NCI-H1092 (cell line): ENCODE measurements around the gene ATG7.
"Not testable (repeated sequence)": the region's sequence is repeated elsewhere in the genome, so short reads cannot be mapped to it uniquely, and the experiment has no call there.

Experiments used
- DNase-seq: peaks from one replicate; lab custom pipeline; 2025; lab: John Stamatoyannopoulos, UW

Gene ATG7

DNA sequence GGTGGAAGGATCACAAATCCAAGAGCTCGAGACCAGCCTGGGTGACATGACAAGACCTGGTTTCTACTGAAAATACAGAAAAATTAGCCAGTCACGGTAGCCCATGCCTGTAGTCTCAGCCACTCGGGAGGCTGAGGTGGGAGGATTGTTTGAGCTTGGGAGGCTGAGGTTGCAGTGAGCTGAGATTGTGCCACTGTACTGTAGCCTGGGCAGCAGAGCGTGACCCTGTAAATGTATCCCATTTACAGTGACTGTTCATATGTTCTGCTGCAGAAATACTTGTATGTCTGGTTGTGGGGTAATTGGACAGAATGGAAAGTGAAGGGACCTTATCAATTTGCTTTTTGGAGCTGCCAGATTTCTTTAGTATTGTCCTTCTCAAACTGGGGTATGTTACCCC is 24.9 kb downstream of the ATG7 start:
- DNase-seq: no peak

DNA sequence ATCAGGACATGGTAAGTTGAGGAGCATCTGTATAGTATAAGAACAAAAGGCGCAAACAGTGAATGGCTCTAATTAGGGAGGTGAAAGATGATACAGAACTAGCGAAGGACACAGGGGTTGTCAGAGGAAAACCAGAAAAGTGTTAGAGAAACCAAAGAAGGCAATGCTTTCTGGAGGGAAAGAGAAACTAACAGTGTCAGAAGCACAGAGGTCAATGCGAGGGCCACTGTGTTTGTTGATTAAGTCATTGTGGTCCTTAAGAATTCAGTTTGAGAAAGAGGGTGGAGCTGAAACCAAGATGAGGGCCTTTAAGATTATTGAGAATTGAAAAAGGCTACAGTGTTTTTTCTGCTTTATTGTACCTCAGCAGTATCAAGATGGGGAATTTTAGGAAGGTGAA is 28.8 kb downstream of the ATG7 start:
- DNase-seq: no peak

DNA sequence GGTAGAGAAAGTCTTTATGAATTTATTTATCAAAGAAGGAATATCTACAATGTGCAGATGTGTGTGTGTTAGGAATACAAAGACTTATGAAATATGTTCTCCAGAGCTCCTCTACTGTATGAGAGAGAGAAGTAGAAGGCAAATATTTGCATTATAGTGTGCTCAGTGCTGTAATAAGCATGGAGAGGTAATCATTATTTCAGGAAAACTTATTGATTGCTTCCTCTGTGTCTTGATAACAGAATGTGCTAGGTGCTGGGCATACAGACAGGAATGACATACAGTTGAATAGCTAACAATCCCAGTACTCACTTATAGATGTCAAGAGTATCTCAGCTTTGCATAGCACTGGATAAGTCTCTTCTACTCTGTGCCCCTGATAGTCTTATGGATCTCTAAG is 30.2 kb downstream of the ATG7 start:
- no peak for DNase-seq

DNA sequence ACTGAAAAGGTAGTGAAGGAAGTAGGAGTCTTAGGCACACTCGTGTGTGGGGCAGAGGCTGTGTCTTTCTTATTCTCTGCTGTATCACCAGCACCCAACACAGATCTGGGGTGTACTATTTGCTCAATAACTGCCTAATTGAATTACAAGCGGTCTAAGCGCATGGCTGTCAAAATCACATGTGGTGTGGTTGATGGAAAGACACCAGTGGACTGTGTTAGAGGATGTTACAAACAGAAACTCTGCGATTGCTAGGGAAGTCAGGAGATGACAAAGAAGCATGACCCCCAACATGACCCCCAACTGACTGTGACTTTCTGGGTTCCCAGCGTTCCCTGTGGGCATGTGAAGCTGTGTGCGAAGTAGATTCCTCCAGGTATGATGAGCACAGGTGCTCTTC is 32.0 kb downstream of the ATG7 start:
- DNase-seq: no peak

DNA sequence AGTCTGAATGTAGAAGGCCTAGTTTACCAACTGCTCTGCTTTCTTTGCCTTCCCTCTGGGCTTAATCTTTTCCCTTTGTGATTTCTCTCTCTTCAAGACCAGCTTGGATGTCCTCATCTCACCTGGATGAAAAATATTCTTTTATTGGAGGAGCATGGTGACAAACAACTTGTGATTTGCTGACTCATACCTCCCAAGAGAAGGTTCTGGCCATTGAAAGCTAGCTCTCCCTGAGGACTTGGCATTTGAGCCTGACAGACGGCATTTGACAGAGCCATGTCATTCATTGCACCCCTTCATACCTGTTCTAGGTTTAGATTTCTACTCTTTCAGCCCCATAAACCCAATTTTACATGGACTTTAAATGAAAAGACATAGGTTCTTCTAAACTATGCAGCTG is 33.3 kb downstream of the ATG7 start:
- no peak for DNase-seq

DNA sequence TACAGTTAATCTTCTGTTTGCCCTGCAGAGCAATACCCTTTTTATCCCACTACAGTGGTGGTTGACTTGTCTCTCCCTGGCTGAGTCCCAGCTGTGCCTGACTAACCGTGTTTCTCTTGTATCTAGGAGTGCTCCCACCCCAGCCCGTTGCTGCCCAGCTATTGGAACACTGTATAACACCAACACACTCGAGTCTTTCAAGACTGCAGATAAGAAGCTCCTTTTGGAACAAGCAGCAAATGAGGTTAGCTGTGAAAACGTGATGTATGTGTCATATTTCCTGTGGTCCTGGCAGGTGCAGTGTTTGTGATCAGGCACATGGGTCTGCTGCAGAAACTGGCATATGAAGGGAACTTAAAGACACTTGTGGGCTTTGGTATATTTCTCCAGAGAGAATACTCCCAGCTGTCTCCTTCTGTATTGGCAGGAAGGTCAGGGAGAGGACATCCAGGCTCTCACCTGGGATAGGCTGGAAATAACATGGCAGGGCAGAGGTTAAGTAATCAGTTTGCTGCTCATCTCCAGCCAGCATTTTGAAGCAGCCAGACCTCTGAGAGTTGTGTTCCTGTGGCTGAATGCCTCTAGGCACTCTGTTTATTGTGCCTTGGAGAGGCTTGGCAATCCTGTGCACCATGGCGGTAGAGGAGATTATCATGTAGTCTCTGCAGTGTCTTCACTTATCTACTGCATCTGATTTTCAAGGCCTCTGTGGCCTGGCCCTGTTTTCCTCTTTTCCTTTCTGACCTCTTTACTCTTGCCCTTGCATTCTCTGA is 34.8 kb downstream of the ATG7 start:
- no peak for DNase-seq

DNA sequence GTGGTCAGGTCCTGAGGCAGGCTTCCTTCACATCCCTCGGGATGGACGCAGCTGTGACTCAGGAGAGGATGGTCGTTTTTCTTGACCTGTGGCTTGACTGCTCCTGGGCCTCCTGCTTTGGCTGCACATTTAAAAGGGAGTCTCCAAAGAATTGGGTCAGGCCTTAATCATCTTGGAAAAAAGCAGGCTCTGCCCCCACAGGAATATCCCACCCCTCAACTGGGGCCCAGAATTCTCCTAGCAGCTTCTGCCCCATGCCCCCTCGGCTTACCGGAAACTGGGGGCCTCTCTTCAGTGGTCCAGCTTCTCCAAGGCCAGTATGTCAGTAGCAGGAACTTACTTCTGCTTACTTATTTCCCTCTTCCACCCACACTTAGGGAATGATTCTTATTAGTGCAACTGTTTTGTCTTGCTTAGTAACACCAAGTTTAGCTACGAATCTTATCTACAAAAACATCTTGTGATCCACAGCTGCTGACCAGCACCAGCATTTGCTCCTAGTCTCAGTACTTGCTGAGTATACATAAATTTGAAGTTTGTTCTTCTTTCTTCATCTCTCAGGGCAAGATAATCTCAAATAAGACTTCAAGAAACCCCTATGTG is 35.7 kb downstream of the ATG7 start:
- no peak for DNase-seq

DNA sequence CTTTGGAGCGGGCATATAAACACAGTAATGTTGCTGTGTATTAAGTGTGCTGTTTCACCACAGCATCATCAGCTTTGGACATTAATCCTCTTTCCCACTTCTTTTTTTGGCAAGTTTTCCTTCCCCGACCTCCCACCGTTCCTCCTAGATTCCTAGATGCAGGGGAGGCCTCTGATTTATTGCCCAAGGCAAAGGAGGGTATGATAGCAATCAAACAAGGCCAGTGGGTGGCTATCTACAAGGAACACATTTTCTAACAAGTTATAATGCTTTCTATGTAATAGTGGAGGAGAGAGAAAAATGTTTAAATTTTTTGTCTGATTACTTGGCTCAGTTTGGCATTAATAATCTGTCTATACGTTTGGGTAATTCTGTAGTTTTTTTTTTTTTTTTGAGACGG is 38.1 kb downstream of the ATG7 start:
- DNase-seq: no peak

DNA sequence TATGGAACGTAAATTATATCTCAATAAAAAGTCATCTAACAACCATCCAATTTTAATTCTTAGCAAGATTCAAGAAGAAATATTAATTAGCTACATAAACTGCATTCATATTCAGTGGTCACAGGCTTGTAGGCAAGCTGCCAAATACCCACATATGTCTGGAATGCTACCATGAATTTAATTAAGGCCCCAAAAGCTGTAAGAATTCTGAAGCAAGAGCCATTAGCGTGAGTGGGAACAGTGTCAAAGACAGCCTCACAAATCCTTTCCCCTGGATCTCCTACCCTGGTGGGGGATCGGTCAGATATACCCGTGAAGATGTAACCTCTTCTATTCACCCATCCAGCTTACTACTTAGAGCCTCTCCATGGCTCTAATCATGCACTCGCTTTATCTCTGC is 40.0 kb downstream of the ATG7 start:
- DNase-seq: no peak

DNA sequence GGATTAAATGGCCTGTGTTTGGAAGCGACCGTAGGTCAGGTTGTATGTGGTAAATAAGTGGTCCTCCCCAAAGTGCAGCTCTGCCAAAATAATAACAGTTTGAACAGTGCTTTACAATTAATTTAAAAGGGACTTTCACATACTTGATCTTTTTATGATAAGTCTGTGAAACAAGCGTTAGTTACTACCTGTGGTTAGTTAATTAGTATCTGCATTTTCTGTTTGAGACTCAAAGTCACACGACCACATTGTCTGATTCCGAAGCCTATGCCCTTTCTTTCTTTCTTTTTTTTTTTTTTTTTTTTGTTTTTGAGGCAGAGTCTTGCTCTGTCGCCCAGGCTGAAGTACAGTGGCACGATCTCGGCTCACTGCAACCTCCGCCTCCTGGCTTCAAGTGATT is 45.1 kb downstream of the ATG7 start:
- no peak for DNase-seq

DNA sequence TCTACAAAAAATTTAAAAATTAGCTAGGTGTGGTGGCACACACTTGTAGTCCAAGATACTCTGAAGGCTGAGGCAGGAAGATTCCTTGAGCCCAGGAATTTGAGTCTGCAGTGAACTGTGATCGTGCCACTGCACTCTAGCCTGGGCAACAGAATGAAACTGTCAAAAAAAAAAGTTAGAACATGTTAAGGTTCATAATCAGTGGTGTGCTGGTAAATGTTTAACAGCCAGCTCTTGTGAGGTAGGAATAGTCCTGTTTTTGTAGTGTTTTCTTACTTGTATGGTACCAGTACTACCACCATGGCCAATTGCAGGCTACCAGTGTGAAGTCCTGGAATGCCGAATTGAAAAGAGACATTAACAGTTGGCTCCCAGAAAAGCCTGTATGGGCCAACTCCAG is 50.7 kb downstream of the ATG7 start:
- no peak for DNase-seq

DNA sequence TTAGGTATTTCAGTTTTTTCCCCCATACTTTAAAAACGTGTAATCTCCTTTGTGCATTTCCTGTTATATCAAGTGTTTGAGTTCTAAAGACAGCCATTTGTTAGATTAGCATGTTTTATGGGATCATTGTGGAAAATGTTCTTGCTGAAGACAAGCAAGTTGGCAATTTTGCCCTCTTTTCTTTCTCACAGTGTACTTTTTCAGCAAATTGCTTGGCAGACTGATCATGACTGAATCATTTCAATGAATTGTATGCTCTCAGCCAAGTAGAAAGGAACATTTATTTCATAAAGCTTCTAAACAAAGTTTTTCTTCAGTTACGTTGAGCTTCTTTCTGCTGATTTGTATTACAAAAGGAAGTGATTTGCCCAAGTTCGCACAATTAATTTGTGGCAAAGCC is 51.6 kb downstream of the ATG7 start:
- no peak for DNase-seq

DNA sequence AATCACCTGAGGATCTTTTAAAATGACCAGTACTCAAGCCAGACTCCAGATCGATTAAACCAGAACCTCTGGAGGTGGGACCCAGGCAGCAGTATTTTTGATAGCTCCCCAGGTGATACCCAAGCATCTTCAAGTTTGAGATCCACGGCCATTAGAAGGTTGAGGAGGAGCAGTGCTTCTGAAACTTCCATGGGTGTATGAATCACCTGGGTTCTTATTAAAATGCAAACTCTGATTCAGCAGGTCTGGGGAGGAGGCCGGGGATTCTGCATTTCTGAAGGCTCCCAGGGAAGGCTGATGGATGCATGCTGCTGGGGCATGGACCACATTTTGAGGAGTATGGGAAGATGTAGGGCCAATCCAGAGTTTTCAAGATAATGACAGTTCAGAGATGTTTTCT is 55.4 kb downstream of the ATG7 start:
- no peak for DNase-seq

DNA sequence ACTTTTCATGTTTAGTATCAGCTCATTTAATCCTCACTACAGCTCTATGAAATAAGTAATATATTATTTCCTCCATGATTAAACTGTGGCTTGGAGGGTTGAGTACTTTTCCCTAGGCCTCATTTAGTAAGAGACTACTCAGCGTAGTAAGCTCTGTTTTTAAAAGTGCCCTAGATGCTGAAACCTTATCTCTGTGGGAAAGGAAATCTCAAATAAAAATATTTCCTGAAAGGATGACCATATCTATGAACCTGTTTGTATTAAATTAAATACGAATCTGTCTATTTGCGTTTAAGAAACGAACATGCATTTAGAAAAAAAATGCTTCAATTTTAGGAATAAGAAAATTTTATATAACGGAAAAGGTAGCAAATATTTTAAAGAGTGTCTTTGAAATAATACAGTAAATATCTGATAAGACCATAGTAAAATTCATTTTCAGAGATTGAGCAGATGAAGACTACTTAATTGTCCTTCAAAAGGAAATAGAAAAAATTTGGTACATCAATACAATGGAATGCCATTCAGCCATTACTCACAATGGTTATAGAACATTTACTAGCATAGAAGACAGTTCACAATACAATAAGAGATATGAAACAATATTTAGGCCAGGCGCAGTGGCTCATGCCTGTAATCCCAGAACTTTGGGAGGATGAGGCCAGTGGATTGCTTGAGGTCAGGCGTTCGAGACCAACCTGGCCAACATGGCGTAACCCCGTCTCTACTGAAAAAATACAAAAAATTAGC is 56.2 kb downstream of the ATG7 start:
- no peak for DNase-seq

DNA sequence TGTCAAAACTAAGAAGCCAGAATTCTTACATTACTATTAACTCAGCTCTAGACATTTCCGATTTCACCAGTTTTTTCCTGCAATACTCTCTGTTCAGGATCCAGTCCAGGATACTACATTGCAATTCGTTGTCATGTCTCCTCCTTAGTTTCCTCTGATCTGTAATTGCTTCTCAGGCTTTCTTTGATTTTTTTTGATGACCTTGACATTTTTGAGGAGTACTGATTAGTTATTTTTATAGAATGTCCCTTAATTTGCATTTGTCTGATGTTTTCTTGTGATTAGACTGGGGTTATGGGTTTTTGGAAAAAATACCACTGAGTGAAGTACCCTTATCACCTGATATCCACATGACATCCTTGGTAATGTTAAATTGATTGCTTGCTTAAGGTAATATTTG is 57.6 kb downstream of the ATG7 start:
- DNase-seq: no peak

DNA sequence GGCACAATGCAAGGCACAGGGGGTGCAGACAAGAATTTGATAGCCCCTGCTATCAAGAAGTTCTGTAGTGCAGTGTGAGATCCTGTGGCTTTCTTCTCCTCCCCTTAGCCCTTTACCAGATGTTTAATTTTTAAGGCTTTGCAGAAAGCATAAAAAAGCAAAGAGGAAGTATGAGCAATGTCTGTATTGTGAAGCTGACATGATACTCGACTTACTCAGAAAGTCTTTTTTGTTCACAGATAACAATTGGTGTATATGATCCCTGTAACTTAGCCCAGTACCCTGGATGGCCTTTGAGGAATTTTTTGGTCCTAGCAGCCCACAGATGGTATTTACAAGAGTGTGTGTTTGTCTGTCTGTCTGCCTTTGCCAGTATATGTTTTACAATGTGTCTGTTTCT is 58.9 kb downstream of the ATG7 start:
- DNase-seq: no peak

DNA sequence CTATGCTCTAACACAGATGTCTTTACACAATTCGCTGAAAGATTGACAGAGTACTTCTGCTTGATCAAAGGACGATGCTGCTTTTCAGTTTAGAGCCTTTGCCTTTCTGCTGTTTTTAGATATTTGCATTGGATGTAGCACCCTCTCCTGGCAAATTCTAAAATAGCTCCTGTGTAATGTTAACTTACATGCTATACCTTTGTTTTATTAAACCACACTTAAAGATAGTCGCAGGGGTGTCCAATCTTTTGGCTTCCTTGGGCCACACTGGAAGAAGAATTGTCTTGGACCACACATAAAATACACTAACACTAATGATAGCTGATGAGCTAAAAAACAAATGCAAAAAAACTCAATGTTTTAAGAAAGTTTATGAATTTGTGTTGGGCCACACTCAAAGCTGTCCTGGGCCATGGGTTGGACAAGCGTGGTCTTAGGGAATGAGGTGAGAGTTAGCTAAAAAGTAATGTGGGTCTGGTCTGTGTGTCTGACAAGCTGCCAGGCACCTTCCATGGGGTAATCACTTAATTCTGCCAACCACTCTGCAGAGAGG is 62.9 kb downstream of the ATG7 start:
- no peak for DNase-seq

DNA sequence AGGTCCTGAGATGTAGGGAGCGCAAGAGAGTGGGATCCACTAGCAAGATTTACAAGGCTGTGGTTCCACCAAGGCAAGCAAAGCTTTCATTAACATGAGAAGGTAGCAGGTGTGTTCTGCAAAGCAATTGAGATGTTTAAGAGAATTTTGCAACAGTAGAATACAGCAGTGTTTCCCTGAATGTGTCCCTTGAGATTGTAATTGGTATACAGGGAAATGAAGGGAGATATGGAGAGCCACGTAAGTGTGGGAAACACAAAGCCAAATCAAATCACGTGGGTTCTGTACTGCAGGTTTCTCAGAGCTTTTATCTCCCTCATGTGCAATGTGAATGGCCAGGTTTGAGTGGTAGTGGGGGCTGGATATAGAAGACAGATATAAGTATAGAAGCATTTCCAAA is 67.3 kb downstream of the ATG7 start:
- DNase-seq: no peak

DNA sequence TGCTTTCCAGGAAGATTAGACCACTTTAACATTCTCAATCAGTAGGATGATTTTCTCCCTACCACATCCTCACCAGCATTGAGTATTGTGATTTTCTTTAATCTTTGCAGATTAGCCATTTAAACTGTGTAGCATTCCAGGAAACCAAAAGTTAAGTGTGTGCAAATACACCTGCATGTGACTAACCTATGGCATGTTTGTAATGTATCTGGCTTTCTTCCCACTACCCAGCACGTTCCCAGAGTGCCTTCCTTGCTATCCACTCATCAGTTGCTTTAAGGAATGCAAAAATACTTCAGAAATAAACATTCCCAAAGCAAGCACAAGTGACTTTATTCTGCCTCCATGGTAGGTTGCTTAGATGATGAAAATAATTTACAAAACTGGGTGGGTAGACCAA is 74.2 kb downstream of the ATG7 start:
- DNase-seq: no peak

DNA sequence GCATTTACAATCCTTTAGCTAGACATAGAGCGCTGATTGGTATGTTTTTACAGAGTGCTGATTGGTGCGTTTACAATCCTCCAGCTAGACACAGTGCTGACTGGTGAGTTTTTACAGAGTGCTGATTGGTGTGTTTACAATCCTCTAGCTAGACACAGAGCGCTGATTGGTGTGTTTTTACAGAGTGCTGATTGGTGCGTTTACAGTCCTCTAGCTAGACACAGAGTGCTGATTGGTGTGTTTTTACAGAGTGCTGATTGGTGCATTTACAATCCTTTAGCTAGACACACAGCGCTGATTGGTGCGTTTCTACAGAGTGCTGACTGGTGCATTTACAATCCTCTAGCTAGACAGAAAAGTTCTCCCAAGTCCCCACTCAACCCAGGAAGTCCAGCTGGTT is 76.7 kb downstream of the ATG7 start:
- not testable (repeated sequence) for DNase-seq

DNA sequence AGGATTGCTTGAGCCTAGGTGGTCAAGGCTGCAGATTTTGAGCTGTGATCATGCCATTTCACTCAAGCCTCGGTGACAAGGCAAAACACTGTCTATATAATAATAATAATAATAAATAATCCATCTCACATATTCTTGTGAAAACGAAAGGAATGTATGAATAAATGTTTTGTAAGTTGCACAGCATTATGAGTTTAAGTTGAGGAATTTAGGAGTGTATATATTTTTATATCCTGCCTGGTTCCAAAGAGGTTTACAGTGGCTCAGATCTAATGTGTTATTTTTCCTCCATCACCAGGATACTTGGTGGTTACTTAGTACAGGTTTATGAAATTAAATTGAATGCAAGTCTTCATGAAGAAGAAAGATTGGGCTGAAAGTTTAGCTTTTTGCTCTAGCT is 77.2 kb downstream of the ATG7 start:
- no peak for DNase-seq

DNA sequence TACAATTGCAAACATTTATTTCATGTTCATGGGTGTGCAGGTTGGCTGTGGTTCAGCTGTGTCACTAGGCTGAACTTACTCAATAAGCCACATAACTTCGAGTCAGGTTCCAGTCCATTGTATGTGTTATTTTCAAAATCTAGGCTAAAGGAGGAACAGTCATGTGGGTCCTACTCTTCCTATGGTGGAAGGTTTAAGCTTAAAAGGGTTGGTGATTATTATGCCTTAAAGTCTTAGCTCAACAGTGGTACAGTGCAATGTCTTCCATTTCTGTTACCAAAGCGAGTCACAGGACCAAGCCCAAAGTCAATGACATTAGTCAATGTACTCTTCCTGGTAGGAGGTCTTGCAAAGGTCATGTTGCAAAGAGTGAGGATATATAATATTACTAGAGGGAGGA is 78.2 kb downstream of the ATG7 start:
- DNase-seq: no peak

DNA sequence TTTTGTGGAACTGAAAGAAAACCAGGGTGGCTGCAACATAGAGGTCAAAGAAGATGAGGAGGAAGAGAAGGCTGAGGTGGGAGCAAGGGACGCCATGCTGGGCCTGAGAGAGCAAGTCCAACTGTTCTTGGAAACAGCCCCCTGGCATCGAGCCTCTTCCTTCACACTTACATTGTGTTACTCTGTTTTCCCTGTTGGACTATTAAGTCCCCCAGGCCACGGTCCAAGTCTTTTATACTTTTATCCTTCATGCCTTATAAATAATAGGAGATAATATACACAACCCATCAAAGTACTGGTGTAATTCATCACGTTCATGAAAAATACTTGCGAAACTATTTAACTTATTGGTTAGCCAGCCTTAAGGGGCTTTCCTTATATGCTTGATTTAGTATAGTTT is 79.3 kb downstream of the ATG7 start:
- no peak for DNase-seq
